Endothelial cell (in vitro differentiated cells): ENCODE data around the gene KCNQ1OT1. TPM values are rescaled to one million over a fixed set of nuclear protein-coding genes. Genes with fewer than 3 reads are reported as not detected.

Experiments used
- DNase-seq: peaks from one replicate; pipeline ENCODE4 v3.0.0; 2021; ENCODE audit warnings: low spot score
- H3K27ac Mint-ChIP-seq: one replicate; pipeline ENCODE4 v1.8.0; 2021; ENCODE audit warnings: mixed read lengths, inconsistent platforms; ENCODE audit not compliant: unreplicated experiment
- H3K27me3 Mint-ChIP-seq: one replicate; pipeline ENCODE4 v1.8.0; 2021; ENCODE audit warnings: mild to moderate bottlenecking, moderate library complexity, mixed read lengths, inconsistent platforms; ENCODE audit not compliant: unreplicated experiment
- H3K36me3 Mint-ChIP-seq: one replicate; pipeline ENCODE4 v1.8.0; 2021; ENCODE audit warnings: mild to moderate bottlenecking, low read depth, mixed read lengths, inconsistent platforms; ENCODE audit not compliant: unreplicated experiment
- H3K4me1 Mint-ChIP-seq: one replicate; pipeline ENCODE4 v1.8.0; 2021; ENCODE audit warnings: mild to moderate bottlenecking, mixed read lengths, inconsistent platforms; ENCODE audit not compliant: unreplicated experiment
- H3K4me3 Mint-ChIP-seq: one replicate; pipeline ENCODE4 v1.8.0; 2021; ENCODE audit warnings: mild to moderate bottlenecking, mixed read lengths, inconsistent platforms; ENCODE audit not compliant: unreplicated experiment
- H3K9me3 Mint-ChIP-seq: one replicate; pipeline ENCODE4 v1.8.0; 2021; ENCODE audit warnings: mixed read lengths, inconsistent platforms; ENCODE audit not compliant: unreplicated experiment
- total RNA-seq: library from RNA; stranded (reverse); fragmentation: NEBNext Ultra II Directional; extraction: Animal tissue kit (Norgen Biotek cat#: 25700); gene quantifications from one replicate; pipeline ENCODE4 v1.2.1, GENCODE V29; 2021; ENCODE audit not compliant: unreplicated experiment
- TF ChIP-seq, protein P1 (sequence below): fragments of 200-600 bp; sonication (generic); IDR thresholded peaks from one replicate; pipeline ENCODE4 v1.5.0; 2021; ENCODE audit warnings: antibody characterized with exemption; ENCODE audit not compliant: unreplicated experiment

Gene KCNQ1OT1
- total RNA-seq, 1 donor from 2014 or later = 1.2 TPM

DNA sequence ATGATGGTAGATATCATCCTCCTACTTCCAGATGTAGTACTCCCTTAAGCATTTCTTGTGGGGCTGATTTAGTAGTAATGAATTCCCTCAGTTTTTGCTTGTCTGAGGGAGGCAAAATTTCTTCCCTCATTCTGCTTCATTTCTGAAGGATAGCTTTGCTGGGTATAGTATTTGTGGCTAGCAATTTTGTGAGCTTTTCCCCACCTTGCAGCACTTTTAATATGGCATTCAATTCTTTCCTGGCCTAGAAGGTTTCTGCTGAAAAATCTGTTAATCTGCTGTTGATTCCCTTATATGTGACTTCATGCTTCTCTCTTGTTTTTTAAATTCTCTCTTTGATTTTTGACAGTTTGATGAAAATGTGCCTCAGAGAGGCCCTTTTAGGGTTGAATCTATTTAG lies 50.4 kb downstream of the KCNQ1OT1 start:
- Mint-ChIP-seq H3K4me1 (peaks cover 4% of the 10 kb centered on the region), H3K9me3 (peaks cover 27% of the 10 kb centered on the region), H3K4me3 (no peak overlapping the region), H3K27me3 (peaks cover 7% of the 10 kb centered on the region), H3K27ac (no peak overlapping the region), H3K36me3 (peaks cover 34% of the 10 kb centered on the region)
- TF ChIP-seq, protein P1, sequence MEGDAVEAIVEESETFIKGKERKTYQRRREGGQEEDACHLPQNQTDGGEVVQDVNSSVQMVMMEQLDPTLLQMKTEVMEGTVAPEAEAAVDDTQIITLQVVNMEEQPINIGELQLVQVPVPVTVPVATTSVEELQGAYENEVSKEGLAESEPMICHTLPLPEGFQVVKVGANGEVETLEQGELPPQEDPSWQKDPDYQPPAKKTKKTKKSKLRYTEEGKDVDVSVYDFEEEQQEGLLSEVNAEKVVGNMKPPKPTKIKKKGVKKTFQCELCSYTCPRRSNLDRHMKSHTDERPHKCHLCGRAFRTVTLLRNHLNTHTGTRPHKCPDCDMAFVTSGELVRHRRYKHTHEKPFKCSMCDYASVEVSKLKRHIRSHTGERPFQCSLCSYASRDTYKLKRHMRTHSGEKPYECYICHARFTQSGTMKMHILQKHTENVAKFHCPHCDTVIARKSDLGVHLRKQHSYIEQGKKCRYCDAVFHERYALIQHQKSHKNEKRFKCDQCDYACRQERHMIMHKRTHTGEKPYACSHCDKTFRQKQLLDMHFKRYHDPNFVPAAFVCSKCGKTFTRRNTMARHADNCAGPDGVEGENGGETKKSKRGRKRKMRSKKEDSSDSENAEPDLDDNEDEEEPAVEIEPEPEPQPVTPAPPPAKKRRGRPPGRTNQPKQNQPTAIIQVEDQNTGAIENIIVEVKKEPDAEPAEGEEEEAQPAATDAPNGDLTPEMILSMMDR = no peak
- no peak for DNase-seq

DNA sequence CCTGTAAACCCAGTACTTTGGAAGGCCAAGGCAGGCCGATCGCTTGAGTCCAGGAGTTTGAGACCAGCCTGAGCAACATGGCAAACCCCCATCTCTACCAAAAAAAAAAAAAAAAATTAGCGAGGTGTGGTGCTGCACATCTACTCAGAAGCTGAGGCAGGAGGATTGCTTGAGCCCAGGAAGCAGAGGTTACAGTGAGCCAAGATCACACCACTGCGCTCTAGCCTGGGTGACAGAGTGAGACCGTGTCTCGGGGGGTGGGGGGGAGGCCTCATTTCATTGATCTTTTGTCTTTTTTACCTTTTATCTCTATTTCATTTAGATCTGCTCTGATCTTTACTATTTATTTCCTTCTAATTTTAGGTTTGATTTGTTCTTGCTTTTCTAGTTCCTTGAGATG lies 51.8 kb downstream of the KCNQ1OT1 start:
- TF ChIP-seq, protein P1 = no peak
- Mint-ChIP-seq H3K27me3 (peaks cover 7% of the 10 kb centered on the region), H3K27ac (no peak overlapping the region), H3K4me1 (peaks cover 4% of the 10 kb centered on the region), H3K4me3 (no peak overlapping the region), H3K36me3 (peaks cover 39% of the 10 kb centered on the region), H3K9me3 (peaks cover 33% of the 10 kb centered on the region)
- no peak for DNase-seq

DNA sequence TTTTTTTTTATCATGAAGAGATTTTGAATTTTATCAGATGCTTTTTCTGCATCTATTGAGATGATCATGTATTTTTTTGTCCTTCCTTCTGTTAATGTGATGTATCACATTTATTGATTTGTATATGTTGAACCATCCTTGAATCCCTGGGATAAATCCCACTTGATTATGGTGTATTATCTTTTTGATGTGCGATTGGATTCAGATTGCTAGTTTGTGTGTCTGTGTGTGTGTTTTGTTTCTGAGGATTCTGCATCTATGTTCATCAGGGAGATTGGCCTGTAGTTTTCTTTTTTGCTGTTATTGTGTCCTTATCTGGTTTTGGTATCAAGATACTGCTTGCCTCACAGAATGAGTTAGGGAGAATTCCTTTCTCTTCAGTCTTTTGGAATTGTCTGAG lies 52.6 kb downstream of the KCNQ1OT1 start:
- TF ChIP-seq, protein P1 = no peak
- Mint-ChIP-seq H3K27ac (no peak overlapping the region), H3K27me3 (peaks cover 4% of the 10 kb centered on the region), H3K4me3 (no peak overlapping the region), H3K9me3 (peaks cover 38% of the 10 kb centered on the region), H3K36me3 (peaks cover 34% of the 10 kb centered on the region), H3K4me1 (peaks cover 4% of the 10 kb centered on the region)
- DNase-seq = no peak

DNA sequence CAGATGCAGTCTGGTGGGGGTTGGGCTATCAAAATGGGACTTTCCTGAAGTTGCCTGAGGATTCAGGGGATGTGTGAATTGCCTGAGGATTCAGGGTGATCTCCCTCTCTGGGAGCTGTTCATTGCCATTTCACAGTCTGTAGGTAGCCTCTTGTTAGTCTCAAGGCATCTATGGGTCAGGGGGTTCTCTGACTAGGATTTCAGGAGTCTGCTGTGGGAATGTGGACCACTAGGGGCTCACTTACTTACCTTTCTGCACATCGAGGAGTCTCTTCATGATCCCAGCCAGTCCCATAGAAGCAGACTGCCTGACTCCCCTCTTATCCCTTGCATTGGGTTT lies 54.0 kb downstream of the KCNQ1OT1 start:
- DNase-seq = no peak
- TF ChIP-seq, protein P1 = no peak
- Mint-ChIP-seq H3K4me3 (no peak overlapping the region), H3K27me3 (peaks cover 2% of the 10 kb centered on the region), H3K27ac (no peak overlapping the region), H3K4me1 (peaks cover under 1% of the 10 kb centered on the region), H3K9me3 (peaks cover 44% of the 10 kb centered on the region), H3K36me3 (peaks cover 34% of the 10 kb centered on the region)

DNA sequence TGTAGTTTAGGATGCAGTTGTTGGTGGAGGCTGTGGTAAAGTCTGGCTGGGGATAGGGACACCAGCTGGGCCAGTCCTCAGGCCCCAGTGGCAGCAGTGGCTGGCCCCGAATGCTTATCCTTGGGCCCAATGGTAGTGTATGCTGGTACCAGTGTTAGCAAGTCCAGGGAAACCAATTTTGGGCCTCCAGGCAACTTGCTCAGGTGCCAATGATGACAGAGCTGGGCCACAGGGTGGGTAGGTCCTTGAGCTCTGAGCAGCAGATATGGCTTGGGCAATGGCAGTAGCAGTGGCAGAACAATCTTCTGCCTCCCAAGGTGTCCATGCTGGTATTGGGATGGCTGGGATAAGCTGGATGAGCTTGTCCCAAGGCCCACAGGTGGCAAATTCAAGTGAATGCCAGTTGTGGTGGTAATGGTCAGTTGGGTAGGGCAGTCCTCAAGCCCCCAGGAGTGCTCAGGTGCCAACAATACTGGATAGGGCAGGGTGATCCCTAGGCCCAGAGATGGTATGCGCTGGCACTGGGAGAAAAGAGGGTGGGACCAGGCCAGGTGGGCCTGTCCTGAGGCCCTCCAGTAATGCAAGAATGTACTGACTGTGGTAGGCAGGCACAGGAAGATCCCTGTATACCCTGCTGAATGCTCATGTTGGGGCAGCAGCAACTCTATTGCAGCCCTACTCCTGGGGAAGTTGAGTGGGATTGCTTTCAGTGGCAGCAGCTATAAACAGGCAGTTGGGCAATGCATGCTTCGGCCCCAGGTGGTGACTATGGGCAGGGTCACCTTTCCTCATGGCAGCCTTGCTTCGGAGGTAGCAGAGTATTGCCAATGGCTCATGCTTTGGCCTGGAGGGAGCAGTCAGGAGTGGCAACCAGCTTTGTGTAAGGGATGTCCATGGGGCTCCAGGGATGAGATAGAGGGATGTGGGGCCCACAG lies 54.7 kb downstream of the KCNQ1OT1 start:
- Mint-ChIP-seq H3K9me3 (peaks cover 46% of the 10 kb centered on the region), H3K27me3 (no peaks in the 10 kb centered on the region), H3K36me3 (peaks cover 38% of the 10 kb centered on the region), H3K4me3 (no peak overlapping the region), H3K4me1 (no peaks in the 10 kb centered on the region), H3K27ac (no peak overlapping the region)
- DNase-seq = no peak
- TF ChIP-seq, protein P1 = no peak
